ENCODE results near the gene CLDN9.

The CLDN9 gene

GRCh38 chr16:3007957-3008689 lies 4.6 kb upstream of the CLDN9 start:
- no peak for DNase-seq (ENCODE audit: low read depth in 1 of 2, low spot score in 1 of 2)
- in situ Hi-C loops (cut with HindIII; ENCODE audit: low pct_unique_long_range_greater_than_20kb, low sequenced_read_pairs), result no loop called here
- no peak for TF ChIP-seq JUND (IDR thresholded peaks at IDR 0.05; ENCODE audit: low read depth)

GRCh38 chr16:3008690-3009037 lies 4.1 kb upstream of the CLDN9 start:
- no peak for DNase-seq (ENCODE audit: low read depth in 1 of 2, low spot score in 1 of 2)
- TF ChIP-seq JUND (IDR thresholded peaks at IDR 0.05; ENCODE audit: low read depth), result no peak
- in situ Hi-C loops (cut with HindIII; ENCODE audit: low pct_unique_long_range_greater_than_20kb, low sequenced_read_pairs), result no loop called here

GRCh38 chr16:3009568-3010390 lies 2.9 kb upstream of the CLDN9 start:
- in situ Hi-C loops (cut with HindIII; ENCODE audit: low pct_unique_long_range_greater_than_20kb, low sequenced_read_pairs), result no loop called here
- TF ChIP-seq JUND (IDR thresholded peaks at IDR 0.05; ENCODE audit: low read depth), result no peak
- DNase-seq (ENCODE audit: low read depth in 1 of 2, low spot score in 1 of 2), result peak; percentile 70 to 80

DNA sequence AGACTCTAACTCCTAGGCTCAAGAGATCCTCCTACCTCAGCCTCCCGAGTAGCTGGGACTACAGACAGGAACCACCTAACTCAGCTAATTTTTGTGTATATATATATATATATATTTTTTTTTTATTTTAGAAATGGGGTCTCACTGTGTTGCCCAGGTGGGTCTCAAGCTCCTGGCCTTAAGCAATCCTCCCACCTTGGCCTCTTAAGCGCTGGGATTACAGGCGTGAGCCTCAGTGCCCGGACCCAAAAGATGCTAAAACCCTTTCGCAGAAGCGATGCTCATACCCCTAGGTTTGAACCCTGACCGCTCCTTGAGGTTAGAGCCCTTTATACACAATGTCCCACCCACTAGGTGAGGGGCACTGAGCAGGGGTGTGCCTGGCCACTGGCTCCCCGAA lies 2.2 kb upstream of the CLDN9 start:
- no peak for TF ChIP-seq JUND (IDR thresholded peaks at IDR 0.05; ENCODE audit: low read depth)
- in situ Hi-C loops (cut with HindIII; ENCODE audit: low pct_unique_long_range_greater_than_20kb, low sequenced_read_pairs), result no loop called here
- no peak for DNase-seq (ENCODE audit: low read depth in 1 of 2, low spot score in 1 of 2)

DNA sequence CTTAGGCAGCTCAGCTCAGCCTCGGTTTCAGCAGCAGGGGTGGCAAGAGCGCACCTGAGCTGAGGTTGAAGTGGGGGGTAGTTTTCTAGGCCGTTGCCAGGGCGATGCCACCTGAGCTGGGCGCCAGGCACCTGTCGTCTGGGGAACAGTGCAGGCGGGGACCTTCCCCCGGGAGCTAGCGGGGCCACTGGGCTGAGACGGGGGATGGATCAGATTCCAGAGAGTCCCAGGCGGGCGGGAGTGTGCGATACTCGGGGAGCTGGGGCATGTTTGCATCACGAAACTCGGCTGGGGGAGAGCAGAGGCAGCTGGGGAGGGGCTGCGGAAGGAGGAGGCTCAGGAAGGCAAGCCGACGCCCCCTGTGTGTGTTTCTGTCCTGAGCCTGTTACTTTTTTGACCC lies 477 bp upstream of the CLDN9 start:
- no peak for DNase-seq (ENCODE audit: low read depth in 1 of 2, low spot score in 1 of 2)
- no peak for TF ChIP-seq JUND (IDR thresholded peaks at IDR 0.05; ENCODE audit: low read depth)
- in situ Hi-C loops (cut with HindIII; ENCODE audit: low pct_unique_long_range_greater_than_20kb, low sequenced_read_pairs), result no loop called here

GRCh38 chr16:3013491-3013951 lies 798 bp downstream of the CLDN9 start:
- in situ Hi-C loops (cut with HindIII; ENCODE audit: low pct_unique_long_range_greater_than_20kb, low sequenced_read_pairs), result no loop called here
- TF ChIP-seq JUND (IDR thresholded peaks at IDR 0.05; ENCODE audit: low read depth), result no peak
- DNase-seq (ENCODE audit: low read depth in 1 of 2, low spot score in 1 of 2), result no peak

DNA sequence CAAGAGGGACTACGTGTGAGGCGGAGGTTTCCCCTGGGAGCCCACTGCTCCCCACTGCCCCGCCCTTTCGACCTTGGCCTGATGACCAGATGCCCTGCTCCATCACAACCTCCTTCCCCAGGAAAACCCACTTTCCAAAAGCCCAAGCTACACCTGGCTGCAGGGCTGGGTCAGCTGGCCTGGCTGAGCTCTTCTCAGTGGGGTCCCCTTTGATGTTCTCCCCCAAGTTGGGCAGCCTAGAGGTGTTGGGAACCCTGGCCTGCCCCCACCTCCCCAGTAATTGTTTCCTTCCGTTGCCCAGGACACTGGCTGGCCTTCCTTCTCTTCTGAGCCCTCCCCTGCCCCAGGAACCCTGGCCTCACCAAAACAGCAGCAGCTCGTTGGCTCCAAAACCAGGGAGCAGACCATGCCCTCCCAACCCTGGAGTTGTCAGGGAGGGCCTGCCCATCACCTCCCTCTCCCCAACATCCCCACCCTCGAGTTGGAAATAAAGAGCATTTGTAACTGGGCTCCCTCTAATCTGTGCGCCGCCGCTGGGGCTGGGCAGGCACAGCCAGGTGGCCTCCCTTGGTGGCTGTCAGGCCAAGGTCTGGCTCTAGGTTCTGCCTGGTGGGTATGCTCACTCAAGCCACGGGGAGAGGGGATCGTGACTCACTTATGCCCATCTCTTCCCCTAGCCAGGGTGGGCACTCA lies 1.4 kb downstream of the CLDN9 start:
- in situ Hi-C loops (cut with HindIII; ENCODE audit: low pct_unique_long_range_greater_than_20kb, low sequenced_read_pairs), result no loop called here
- TF ChIP-seq JUND (IDR thresholded peaks at IDR 0.05; ENCODE audit: low read depth), result no peak
- no peak for DNase-seq (ENCODE audit: low read depth in 1 of 2, low spot score in 1 of 2)

DNA sequence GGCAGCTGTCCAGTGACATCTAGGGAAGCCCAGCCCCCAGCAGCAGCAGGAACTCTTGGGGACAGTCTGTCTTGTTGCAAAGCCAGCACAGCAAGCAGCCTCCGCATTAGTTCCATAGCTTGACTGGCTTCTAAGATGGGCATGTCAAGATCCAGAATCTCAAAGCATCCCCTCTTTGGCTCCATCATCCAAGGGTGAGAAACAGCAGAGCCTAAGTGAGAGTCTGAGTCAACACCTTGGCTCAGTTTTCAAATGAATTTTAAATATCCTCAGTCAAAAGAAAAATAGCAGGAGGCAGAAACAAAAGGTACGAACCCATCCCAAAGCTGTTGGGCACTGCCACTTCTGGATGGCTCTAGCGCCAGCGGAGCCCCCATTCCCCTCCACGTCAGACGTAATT lies 2.2 kb downstream of the CLDN9 start:
- no peak for TF ChIP-seq JUND (IDR thresholded peaks at IDR 0.05; ENCODE audit: low read depth)
- in situ Hi-C loops (cut with HindIII; ENCODE audit: low pct_unique_long_range_greater_than_20kb, low sequenced_read_pairs), result no loop called here
- no peak for DNase-seq (ENCODE audit: low read depth in 1 of 2, low spot score in 1 of 2)

- DNase-seq (ENCODE audit: low read depth in 1 of 2, low spot score in 1 of 2), result no peak
- in situ Hi-C loops (cut with HindIII; ENCODE audit: low pct_unique_long_range_greater_than_20kb, low sequenced_read_pairs), result no loop called here
- no peak for TF ChIP-seq JUND (IDR thresholded peaks at IDR 0.05; ENCODE audit: low read depth)
These were observed 3.3 kb downstream of the CLDN9 start for GRCh38 chr16:3015865-3016521.

DNA sequence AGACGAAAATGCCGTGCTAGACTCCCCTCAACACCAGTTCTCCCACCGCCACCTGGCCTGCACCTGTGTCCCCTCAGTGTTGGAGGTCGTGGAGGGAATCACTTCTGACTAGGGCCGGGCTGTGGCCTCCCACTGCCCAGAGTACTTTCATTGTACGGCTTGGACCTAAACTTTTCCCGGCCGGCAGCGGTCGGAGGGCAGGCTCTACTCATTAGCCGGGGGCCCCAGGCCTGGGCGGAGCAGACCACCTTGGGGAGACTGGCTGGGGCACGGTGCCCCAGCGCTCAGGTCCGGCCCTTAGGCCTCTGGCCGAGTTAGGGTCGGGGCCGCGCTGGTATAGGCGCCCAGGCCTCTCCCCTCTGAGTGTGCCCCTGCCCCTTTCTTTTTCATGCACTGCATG lies 4.6 kb downstream of the CLDN9 start:
- no peak for TF ChIP-seq JUND (IDR thresholded peaks at IDR 0.05; ENCODE audit: low read depth)
- DNase-seq (ENCODE audit: low read depth in 1 of 2, low spot score in 1 of 2), result no peak
- in situ Hi-C loops (cut with HindIII; ENCODE audit: low pct_unique_long_range_greater_than_20kb, low sequenced_read_pairs), result no loop called here

DNA sequence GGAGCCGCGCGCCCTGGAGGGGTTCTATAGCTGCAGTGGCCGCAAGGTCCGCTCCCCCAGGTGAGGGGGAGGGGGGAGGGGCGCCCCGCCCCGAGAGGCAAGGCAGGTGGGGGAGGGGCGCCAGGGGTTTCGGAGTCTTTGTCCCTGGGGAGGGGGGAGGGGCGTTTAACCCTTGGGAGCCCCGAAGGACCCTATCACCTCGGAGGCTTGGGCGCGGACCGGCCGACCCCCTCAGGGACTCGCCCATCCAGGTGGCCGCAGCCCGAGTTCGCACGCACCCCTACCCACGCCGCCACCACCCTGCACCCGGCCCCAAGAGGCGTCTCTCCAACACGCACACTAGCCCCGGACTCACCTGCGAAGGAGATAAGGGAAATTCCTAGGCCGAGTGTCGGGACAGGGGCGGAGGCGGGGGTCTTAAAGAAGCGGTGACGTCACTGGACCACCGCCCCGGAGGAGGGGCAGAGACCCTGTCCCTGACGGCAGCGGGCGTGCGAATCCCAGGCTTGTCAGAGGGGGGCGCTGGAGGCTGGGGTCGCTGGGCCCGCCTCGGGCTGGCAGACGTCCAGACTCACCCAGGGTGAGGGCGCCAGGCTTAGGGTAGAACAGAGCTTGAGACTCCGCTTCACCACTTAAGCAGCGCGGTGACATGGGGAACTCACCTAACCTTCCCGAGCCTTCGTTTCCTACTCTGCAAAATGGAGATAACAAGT lies 5.2 kb downstream of the CLDN9 start, which contains the start of gene CLDN6:
Gene CLDN6, minus strand, starts transcription at position 390 of the 713 bp plus-strand sequence. CDS start 2,162 bp downstream, outside the sequence.
- in situ Hi-C loops (cut with HindIII; ENCODE audit: low pct_unique_long_range_greater_than_20kb, low sequenced_read_pairs), result no loop called here
- no peak for DNase-seq (ENCODE audit: low read depth in 1 of 2, low spot score in 1 of 2)
- TF ChIP-seq JUND (IDR thresholded peaks at IDR 0.05; ENCODE audit: low read depth), result no peak
